ENCODE results near the gene TMED7. TPM values are rescaled to one million over a fixed set of nuclear protein-coding genes. Genes with fewer than 3 reads are reported as not detected.

The TMED7 gene
- total RNA-seq, 4 donors from 2014 or later = 68.9 to 95.1 (median 75.6) TPM

- TF ChIP-seq POLR2A (IDR thresholded peaks at IDR 0.05) (no peak), CTCF (IDR thresholded peaks at IDR 0.05) (no peak)
- intact Hi-C loops (cut with DNase I) = no loop called here
Measured at GRCh38 chr5:115573133-115573532, 52.7 kb downstream of the TMED7 start.

DNA sequence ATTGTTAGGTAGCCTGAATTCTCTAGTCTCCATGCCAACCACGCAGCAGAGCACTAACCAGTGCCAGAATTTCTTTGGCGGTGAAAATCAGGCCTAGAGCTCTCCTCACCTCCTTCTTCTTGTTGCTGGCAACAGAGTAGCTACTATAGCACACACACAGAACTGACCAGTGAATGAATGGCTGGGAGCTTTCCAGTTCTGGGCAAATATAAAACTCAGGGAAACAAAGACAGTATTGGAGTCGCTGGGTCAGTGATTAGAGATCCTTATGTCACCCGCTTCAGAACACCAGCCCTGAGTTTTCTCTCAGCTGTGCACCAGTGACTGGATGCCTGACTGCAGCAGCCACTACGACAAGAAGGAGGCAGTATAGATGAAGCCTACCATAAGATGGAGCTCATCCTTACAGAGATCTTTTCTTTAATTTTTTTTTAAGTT lies 54.4 kb downstream of the TMED7 start:
- no peak for TF ChIP-seq POLR2A (IDR thresholded peaks at IDR 0.05)
- TF ChIP-seq CTCF (IDR thresholded peaks at IDR 0.05) = no peak
- H3K4me3 ChIP-seq = no peak overlapping the region
- WGBS, 2 donors = 78 to 81% methylated on average over 5 of the region's 5 CpGs
- H3K27ac ChIP-seq = no peak overlapping the region
- H3K36me3 ChIP-seq = no peaks in the 10 kb centered on the region
- no peak for DNase-seq
- peaks cover 0 to 5% (median 0%) of the 10 kb centered on the region in 3 donors for H3K4me1 ChIP-seq
- intact Hi-C loops (cut with DNase I) = no loop called here
- H3K27me3 ChIP-seq = no peaks in the 10 kb centered on the region
- no peaks in the 10 kb centered on the region for H3K9me3 ChIP-seq

More at GRCh38 chr5:115573133-115573532, 52.7 kb downstream of the TMED7 start:
- H3K36me3 ChIP-seq = no peaks in the 10 kb centered on the region
- H3K9me3 ChIP-seq = no peaks in the 10 kb centered on the region
- H3K27ac ChIP-seq = no peak overlapping the region
- no peak for DNase-seq
- peaks cover 0 to 5% (median 0%) of the 10 kb centered on the region in 3 donors for H3K4me1 ChIP-seq
- WGBS, 2 donors = 60 to 69% methylated on average over 2 of the region's 2 CpGs
- no peaks in the 10 kb centered on the region for H3K27me3 ChIP-seq
- H3K4me3 ChIP-seq = no peak overlapping the region

GRCh38 chr5:115568668-115569067 lies 57.2 kb downstream of the TMED7 start:
- no peak for DNase-seq
- no peak for TF ChIP-seq POLR2A (IDR thresholded peaks at IDR 0.05)
- TF ChIP-seq CTCF (IDR thresholded peaks at IDR 0.05) = no peak
- intact Hi-C loops (cut with DNase I) = no loop called here
- Histone ChIP-seq H3K27ac (no peak overlapping the region), H3K4me3 (no peak overlapping the region), H3K4me1 (no peaks in the 10 kb centered on the region), H3K36me3 (no peaks in the 10 kb centered on the region), H3K27me3 (no peaks in the 10 kb centered on the region), H3K9me3 (no peaks in the 10 kb centered on the region)
- WGBS, 2 donors = 67 to 97% methylated on average over 1 of the region's 1 CpG

DNA sequence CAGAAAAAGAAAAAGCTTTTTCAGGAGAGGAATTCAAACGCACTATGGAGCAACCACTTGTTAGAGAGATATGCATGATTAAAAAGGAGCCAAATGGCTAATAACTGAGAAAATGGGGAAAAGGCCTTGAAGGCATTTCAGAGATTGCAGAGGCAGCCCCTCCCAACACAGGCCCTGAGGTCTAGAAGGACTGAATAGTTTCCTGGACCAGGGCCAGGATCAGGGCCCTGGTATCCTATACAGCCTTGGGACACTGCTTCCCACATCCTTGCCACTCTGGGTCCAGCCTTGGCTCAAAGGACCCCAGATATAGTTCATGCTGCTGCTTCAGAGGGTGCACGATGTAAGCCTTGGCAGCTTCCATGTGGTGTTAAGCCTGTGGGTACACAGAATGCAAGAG lies 60.6 kb downstream of the TMED7 start:
- no peak overlapping the region for H3K4me3 ChIP-seq
- H3K36me3 ChIP-seq = no peaks in the 10 kb centered on the region
- WGBS, 2 donors = 55 to 63% methylated on average over 1 to 2 of the region's 2 CpGs
- intact Hi-C loops (cut with DNase I) = no loop called here
- no peak overlapping the region for H3K27ac ChIP-seq
- no peaks in the 10 kb centered on the region for H3K27me3 ChIP-seq
- no peaks in the 10 kb centered on the region for H3K9me3 ChIP-seq
- no peak for TF ChIP-seq POLR2A (IDR thresholded peaks at IDR 0.05)
- TF ChIP-seq CTCF (IDR thresholded peaks at IDR 0.05) = no peak
- H3K4me1 ChIP-seq = no peaks in the 10 kb centered on the region
- DNase-seq = no peak

Other genes with a start within 250 kb of the TMED7 start
- gene FEM1C, start 81.3 kb downstream of the TMED7 start, total RNA-seq = 10 to 100 TPM in 3 of 4 donors, 1 to 10 TPM in 1; 8.2 to 23.1 (median 11.7) TPM
- 1 to 10 TPM in 1 of 4 donors, under 1 TPM in 2, not detected in 1; 0.68 to 2.7 (median 0.95) TPM for gene TICAM2, start 23.6 kb downstream of the TMED7 start, total RNA-seq
- 1 to 10 TPM in 2 of 4 donors, under 1 TPM in 1, not detected in 1; 0.75 to 6.7 (median 5.7) TPM for gene CDO1, start 190.6 kb upstream of the TMED7 start, total RNA-seq
- gene ATG12, start 215.5 kb upstream of the TMED7 start, total RNA-seq = 10 to 100 TPM; 15.7 to 37.8 (median 33.5) TPM
- gene AP3S1, start 215.9 kb upstream of the TMED7 start, total RNA-seq = 100 to 1,000 TPM in 2 of 4 donors, 10 to 100 TPM in 2; 69.4 to 199 (median 97.3) TPM